Posterior cingulate gyrus (tissue), 11 donors: Measurements from ENCODE around the gene ANAPC15.

Experiments used
- DNase-seq, 10 donors: peaks; one replicate each; pipeline versions ENCODE4 v3.0.0 to v3.0.0-alpha.2; 2020 to 2021; ENCODE audit warnings: mixed read lengths in 3 of 10
- intact Hi-C: fragments of 100-400 bp; cut with DNase I; formaldehyde crosslinking; loops from one replicate; pipeline ENCODE4 v1.15.1; 2023

ANAPC15 gene

GRCh38 chr11:72091292-72091691 is 21.2 kb downstream of the ANAPC15 start:
- DNase-seq = peak in 8 of 10 donors; percentile 64 to 93 (median 77)
- intact Hi-C loops = loop anchor here (1.0 to 5.0 kb wide), 2 partner anchors 66 to 114 kb away; no protein-coding TSS in a partner anchor

DNA sequence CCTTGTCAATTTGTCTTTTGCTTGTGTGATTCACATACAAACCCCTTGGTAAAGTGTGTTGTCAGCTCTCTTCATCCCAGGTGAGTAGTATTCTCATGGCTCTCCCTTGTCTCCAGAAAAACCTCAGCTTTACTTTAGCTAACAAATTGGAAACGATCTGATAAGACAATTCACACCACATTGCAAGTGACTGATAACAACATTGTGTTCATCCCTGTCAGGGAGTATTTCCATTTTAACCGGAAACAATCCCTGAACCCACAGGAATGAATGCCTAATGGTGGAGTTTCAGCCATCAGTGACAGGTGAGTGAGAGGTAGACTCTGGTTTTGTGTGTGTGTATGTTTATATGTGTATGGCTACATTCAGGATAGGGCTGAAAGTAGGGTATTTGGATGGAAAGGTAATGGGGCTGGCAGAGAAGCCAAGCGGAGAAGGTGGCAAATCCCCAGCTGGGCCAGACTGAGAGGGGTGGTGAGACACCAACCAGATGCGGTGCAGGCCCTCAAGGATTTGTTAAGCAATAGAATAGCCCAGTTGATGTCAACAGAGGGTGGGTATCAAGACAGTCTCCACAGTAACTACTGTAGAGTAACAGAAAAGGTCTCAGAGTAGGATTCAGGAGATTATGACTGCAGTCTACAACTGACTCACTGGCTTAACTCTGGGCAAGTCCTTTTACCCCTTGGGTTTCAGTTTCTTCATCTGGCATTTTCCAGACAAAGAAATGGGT is 24.3 kb downstream of the ANAPC15 start:
- intact Hi-C loops = no loop called here
- no peak for DNase-seq

DNA sequence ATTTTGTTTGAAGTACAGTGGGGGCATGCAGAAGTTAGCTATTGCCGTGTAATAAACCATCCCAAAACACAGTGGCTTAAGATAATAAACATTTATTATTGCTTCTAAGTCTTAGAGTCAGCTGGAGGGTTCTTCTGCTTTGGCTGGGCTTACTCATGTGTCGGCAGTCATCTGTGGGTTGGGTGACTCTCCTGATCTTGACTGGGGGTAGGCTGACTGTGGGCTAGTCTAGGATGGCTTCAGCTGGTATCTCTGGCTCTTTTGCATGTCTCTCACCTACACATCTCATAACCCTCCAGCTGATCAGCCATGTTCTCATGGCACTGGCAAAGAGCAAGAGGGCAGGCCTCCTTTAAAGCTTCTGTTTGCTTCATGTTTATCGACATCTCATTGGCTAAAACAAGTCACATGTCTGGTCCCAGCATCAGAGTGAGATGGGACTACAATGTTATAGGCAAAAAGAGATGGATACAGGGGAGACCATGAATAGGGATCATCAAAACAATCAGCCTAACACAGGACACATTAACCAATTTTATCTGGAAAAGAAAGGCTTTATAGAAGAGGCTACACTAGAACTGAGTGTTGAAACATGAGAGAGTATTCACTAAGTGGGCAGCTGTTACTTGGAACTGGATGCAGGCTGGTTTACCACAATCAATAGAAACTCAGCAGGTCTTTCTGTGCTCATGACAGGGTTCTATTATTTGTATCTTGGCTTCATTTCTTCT is 26.7 kb downstream of the ANAPC15 start:
- intact Hi-C loops = no loop called here
- peak in 4 of 10 donors; percentile 11 to 44 (median 30) for DNase-seq

GRCh38 chr11:72084965-72085364 is 27.5 kb downstream of the ANAPC15 start:
- intact Hi-C loops = no loop called here
- no peak for DNase-seq

DNA sequence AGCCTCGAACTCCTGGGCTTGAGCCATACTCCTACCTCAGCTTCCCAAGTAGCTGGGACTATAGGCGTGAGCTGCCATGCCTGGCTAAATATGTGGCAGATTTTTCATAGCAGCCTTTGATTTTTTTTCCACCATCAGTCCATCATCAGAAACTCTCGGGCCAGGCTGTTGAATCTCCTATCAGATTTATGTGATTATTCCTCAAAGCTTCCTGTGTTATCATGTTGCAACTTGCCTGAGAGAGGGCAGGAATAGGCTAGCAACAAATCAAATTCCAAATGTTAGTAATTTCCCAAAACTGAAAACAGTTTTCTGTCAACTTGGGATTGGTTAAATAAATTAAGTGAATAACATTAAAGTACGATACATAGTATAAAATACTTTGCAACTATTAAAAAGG is 28.4 kb downstream of the ANAPC15 start:
- no peak for DNase-seq
- intact Hi-C loops = no loop called here

GRCh38 chr11:72083414-72083813 is 29.1 kb downstream of the ANAPC15 start:
- DNase-seq = no peak
- intact Hi-C loops = no loop called here

GRCh38 chr11:72081821-72082453 is 30.6 kb downstream of the ANAPC15 start:
- intact Hi-C loops = loop anchor here (2.0 kb wide), 1 partner anchor 41 kb away; no protein-coding TSS in a partner anchor

GRCh38 chr11:72081184-72081644 is 31.3 kb downstream of the ANAPC15 start:
- intact Hi-C loops = loop anchor here (2.0 kb wide), 1 partner anchor 40 kb away; no protein-coding TSS in a partner anchor
- DNase-seq = no peak

More at GRCh38 chr11:72081821-72082453, 30.6 kb downstream of the ANAPC15 start:
- DNase-seq = peak in 1 of 10 donors; percentile 18

GRCh38 chr11:72080326-72081183 is 31.9 kb downstream of the ANAPC15 start, which contains the start of the genes LRRC51 and NUMA1:
LRRC51 (plus strand) TSS chr11:72080850; CDS start chr11:72089084, 8,234 bp downstream.
NUMA1 (minus strand) TSS chr11:72080542; CDS start chr11:72035943, 44,599 bp downstream.
- DNase-seq = peak; percentile 97 to 100 (median 99)
- intact Hi-C loops = loop anchor here (1.0 to 2.0 kb wide), 2 partner anchors 23 to 40 kb away; partner anchors contain the start of gene LAMTOR1

DNA sequence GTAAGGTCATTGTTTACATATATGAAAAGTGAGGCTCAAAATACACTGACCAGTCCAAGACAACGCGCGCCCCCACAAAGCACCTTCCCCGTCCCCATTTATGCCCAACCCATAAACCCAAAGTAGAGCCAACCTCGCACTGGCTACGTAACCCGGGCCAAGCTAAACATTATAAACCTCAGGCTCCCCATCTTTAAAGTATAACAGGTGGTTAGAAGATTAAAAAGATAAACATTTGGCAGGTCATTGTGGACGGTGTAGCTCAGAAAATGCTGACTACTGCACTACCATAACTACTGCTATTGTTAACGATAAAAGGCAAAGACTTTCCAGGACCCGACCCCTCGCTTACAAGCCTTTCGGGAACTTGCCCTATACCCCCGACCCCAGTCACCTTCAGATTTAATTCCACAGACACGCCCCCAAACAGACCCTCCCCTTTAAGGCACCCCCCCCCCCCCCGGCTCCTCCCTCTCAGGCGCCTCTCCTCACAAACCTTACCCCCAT is 32.6 kb downstream of the ANAPC15 start:
- intact Hi-C loops = loop anchor here (1.0 to 2.0 kb wide), 2 partner anchors 23 to 39 kb away; partner anchors contain the start of gene LAMTOR1
- DNase-seq = peak in 2 of 10 donors; percentile 11 to 67

- intact Hi-C loops = no loop called here
Observed at GRCh38 chr11:72078477-72078876, 34.0 kb downstream of the ANAPC15 start.

GRCh38 chr11:72075756-72076155 is 36.7 kb downstream of the ANAPC15 start:
- no peak for DNase-seq
- intact Hi-C loops = loop anchor here (1.0 kb wide), 1 partner anchor 25 kb away; no protein-coding TSS in a partner anchor

More at GRCh38 chr11:72078477-72078876, 34.0 kb downstream of the ANAPC15 start:
- no peak for DNase-seq

DNA sequence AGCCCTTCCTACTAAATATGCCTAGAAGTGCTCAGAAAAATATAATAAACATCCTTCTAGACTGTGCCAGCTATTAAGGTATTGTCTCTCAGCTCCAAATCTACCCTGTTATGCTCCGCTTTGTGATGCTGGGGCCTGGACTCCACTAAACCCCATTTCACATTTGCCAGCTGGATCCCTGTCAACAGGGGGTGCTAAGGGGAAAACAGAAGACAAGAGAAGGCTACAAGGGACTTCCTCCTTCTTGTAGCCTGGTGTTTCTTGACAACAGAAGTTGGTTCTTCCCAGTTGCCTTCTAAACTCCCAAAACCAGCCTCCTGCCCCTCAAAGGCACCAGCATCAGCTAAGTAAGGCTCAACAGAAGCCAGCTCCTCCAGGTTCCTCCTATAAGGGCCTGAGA is 37.4 kb downstream of the ANAPC15 start:
- DNase-seq = no peak
- intact Hi-C loops = loop anchor here (1.0 kb wide), 1 partner anchor 25 kb away; no protein-coding TSS in a partner anchor

- intact Hi-C loops = no loop called here
- no peak for DNase-seq
Observed at GRCh38 chr11:72072348-72072747, 40.1 kb downstream of the ANAPC15 start.

GRCh38 chr11:72070491-72070890 is 42.0 kb downstream of the ANAPC15 start:
- no peak for DNase-seq
- intact Hi-C loops = no loop called here

- peak in 7 of 10 donors; percentile 20 to 84 (median 33) for DNase-seq
- intact Hi-C loops = no loop called here
Observed at GRCh38 chr11:72069787-72070251, 42.7 kb downstream of the ANAPC15 start.

GRCh38 chr11:72069200-72069599 is 43.3 kb downstream of the ANAPC15 start:
- intact Hi-C loops = no loop called here

DNA sequence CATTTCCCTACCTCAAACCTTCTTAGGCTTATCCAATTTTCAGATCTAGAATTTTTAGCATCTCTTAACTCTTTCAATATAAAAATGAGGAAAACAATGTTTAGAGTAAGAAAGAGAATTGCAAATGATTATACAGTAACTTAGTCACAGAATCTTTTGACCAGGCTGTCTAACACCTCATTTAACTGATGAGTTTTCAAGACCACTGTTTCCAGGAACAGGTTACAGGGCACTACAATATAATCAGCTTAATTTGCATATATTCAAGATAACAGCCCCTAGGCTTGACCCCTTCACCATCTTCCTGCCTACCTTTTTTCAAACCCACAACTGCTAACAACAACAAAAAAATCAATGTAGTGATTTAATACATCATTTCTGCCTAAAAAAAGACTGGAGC is 44.8 kb downstream of the ANAPC15 start:
- intact Hi-C loops = no loop called here
- DNase-seq = no peak

More at GRCh38 chr11:72069200-72069599, 43.3 kb downstream of the ANAPC15 start:
- no peak for DNase-seq

- intact Hi-C loops = no loop called here
- no peak for DNase-seq
Observed at GRCh38 chr11:72067266-72067665, 45.2 kb downstream of the ANAPC15 start.
